T-cell (primary cell): ENCODE results near the gene NUDT6. TPM values are rescaled to one million over a fixed set of nuclear protein-coding genes. Genes with fewer than 3 reads are reported as not detected.

Experiments used
- total RNA-seq, 35 experiments: library from RNA in 6 of 35; stranded (reverse) in 6 of 35; fragments of 120-200 nt in 1 of 35; gene quantifications; one replicate each; pipeline versions ENCODE4 v1.2.1 to v1.2.4 and lab custom pipeline; 2013 to 2026

Gene NUDT6
- total RNA-seq, 5 donors from 2014 or later (not counting 1 experiment from before 2014, with no cell fraction given) = 1.3 to 4.4 (median 2.3) TPM

Other genes with a start within 250 kb of the NUDT6 start
- gene BBS12, start 189.9 kb downstream of the NUDT6 start, total RNA-seq = 1 to 10 TPM in 3 of 5 donors, under 1 TPM in 2; 0.43 to 4.6 (median 3.2) TPM
- under 1 TPM in 3 of 5 donors, not detected in 2; 0.13 to 0.23 (median 0.20) TPM for gene FGF2, start 95.8 kb downstream of the NUDT6 start, total RNA-seq